ENCODE data around the gene ACTL8. TPM values are rescaled to one million over a fixed set of nuclear protein-coding genes. Genes with fewer than 3 reads are reported as not detected.

ACTL8 gene
- total RNA-seq, 1 donor from 2014 or later: not detected

DNA sequence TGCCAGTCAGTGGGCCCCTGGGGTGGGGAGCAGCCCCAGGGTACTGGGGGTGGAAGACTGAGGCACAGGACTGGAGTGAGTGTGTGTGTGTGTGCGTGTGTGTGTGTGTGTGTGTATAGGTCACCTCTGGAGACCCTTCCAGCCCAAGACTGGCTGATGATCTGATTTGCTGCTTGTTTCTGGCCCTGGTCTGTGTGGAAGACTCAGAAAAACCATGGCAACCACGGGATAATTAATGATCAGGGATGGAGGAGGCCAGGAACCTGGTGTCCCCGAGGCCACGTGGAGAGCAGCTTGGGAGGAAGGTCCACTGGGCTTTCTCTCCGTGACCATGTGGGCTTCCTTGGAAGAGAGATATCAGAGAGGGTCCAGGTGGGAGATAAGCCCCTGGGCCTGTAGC lies 4.8 kb upstream of the ACTL8 start:
- no peak for DNase-seq (ENCODE audit: low spot score in 2 of 2, unreplicated experiment in 2 of 2)
- TF ChIP-seq, protein P1, sequence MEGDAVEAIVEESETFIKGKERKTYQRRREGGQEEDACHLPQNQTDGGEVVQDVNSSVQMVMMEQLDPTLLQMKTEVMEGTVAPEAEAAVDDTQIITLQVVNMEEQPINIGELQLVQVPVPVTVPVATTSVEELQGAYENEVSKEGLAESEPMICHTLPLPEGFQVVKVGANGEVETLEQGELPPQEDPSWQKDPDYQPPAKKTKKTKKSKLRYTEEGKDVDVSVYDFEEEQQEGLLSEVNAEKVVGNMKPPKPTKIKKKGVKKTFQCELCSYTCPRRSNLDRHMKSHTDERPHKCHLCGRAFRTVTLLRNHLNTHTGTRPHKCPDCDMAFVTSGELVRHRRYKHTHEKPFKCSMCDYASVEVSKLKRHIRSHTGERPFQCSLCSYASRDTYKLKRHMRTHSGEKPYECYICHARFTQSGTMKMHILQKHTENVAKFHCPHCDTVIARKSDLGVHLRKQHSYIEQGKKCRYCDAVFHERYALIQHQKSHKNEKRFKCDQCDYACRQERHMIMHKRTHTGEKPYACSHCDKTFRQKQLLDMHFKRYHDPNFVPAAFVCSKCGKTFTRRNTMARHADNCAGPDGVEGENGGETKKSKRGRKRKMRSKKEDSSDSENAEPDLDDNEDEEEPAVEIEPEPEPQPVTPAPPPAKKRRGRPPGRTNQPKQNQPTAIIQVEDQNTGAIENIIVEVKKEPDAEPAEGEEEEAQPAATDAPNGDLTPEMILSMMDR (IDR thresholded peaks at IDR 0.05; ENCODE audit: unreplicated experiment): no peak
- H3K36me3 Mint-ChIP-seq: no peaks in the 10 kb centered on the region
- peaks cover 5% of the 10 kb centered on the region for H3K4me1 Mint-ChIP-seq
- H3K4me3 Mint-ChIP-seq: no peak overlapping the region
- peaks cover 9% of the 10 kb centered on the region for H3K27me3 Mint-ChIP-seq (ENCODE audit: low read depth)
- H3K9me3 Mint-ChIP-seq: peaks cover 7% of the 10 kb centered on the region
- H3K27ac Mint-ChIP-seq: no peak overlapping the region

DNA sequence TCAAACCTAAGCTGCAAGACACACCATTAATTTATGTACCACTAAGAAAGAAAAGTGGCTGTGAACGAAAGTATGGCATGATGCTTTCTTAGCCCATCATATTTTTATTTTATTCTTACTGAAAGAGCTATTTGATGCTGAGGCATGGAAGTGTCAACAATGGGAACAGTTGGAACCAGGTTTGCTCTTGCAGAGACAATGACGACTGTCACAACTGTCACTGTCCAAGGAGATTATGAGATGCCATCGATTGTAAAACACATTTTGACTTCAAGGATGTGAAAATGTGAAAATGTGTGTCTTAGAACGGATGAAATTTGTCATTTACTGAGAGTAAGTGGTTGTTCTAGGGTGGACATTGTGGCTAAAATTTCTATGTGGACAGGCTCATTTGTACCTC lies 2.8 kb upstream of the ACTL8 start:
- Mint-ChIP-seq H3K27ac (no peak overlapping the region), H3K27me3 (ENCODE audit: low read depth) (peaks cover 9% of the 10 kb centered on the region), H3K36me3 (no peaks in the 10 kb centered on the region), H3K4me1 (peaks cover 5% of the 10 kb centered on the region), H3K9me3 (peaks cover 16% of the 10 kb centered on the region), H3K4me3 (no peak overlapping the region)
- TF ChIP-seq, protein P1 (IDR thresholded peaks at IDR 0.05; ENCODE audit: unreplicated experiment): no peak
- no peak for DNase-seq (ENCODE audit: low spot score in 2 of 2, unreplicated experiment in 2 of 2)

DNA sequence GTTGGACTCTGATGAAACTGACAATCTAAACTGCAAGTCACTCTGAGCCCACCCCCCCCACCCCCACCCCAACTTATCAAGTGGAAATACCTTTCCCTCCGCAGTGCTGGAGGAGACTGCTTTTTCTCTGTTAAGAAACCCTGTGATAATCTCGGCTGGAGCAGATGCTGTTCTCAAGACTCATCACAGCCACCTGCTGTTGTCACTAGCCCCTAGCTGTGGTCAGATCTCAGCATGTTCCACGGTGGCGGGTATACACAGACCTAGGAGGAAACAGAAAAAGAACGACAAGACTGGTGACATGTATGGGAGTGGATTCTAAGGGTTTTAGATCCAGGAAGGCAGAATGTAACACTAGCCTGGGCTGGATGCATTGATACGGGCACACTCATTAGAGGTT lies 2.3 kb downstream of the ACTL8 start:
- Mint-ChIP-seq H3K27me3 (ENCODE audit: low read depth) (peaks cover 3% of the 10 kb centered on the region), H3K9me3 (peaks cover 42% of the 10 kb centered on the region), H3K27ac (no peak overlapping the region), H3K4me1 (no peaks in the 10 kb centered on the region), H3K4me3 (no peak overlapping the region), H3K36me3 (no peaks in the 10 kb centered on the region)
- TF ChIP-seq, protein P1 (IDR thresholded peaks at IDR 0.05; ENCODE audit: unreplicated experiment): no peak
- no peak for DNase-seq (ENCODE audit: low spot score in 2 of 2, unreplicated experiment in 2 of 2)

DNA sequence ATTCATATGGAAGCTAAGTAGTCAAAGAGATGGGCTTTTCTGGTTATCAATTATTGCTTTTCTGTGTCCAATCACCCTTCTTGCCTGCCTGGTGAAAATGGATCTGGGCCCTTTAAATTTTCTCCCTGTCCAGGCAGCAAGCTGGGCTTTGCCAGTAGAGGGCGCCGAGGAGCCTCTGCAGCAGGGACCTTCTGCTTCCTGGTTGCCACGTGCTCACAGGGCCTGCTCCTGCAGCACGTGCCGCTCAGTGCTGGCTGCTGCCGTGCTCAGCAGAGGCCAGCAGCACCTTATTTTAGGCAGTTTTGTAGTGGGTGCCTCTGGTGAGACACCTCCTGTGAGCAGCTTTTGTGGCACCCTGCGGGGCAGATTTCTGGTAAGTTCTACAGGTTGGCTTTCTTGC lies 4.0 kb downstream of the ACTL8 start:
- H3K4me3 Mint-ChIP-seq: no peak overlapping the region
- no peaks in the 10 kb centered on the region for H3K36me3 Mint-ChIP-seq
- no peaks in the 10 kb centered on the region for H3K4me1 Mint-ChIP-seq
- TF ChIP-seq, protein P1 (IDR thresholded peaks at IDR 0.05; ENCODE audit: unreplicated experiment): peak; percentile 37
- H3K9me3 Mint-ChIP-seq: peaks cover 42% of the 10 kb centered on the region
- peaks cover 3% of the 10 kb centered on the region for H3K27me3 Mint-ChIP-seq (ENCODE audit: low read depth)
- H3K27ac Mint-ChIP-seq: no peak overlapping the region
- no peak for DNase-seq (ENCODE audit: low spot score in 2 of 2, unreplicated experiment in 2 of 2)

- Mint-ChIP-seq H3K27ac (no peak overlapping the region), H3K9me3 (peaks cover 26% of the 10 kb centered on the region), H3K4me1 (no peaks in the 10 kb centered on the region), H3K4me3 (no peak overlapping the region), H3K27me3 (ENCODE audit: low read depth) (peaks cover 3% of the 10 kb centered on the region), H3K36me3 (no peaks in the 10 kb centered on the region)
- DNase-seq (ENCODE audit: low spot score in 2 of 2, unreplicated experiment in 2 of 2): no peak
- TF ChIP-seq, protein P1 (IDR thresholded peaks at IDR 0.05; ENCODE audit: unreplicated experiment): no peak
Measured at GRCh38 chr1:17762313-17762712, 7.2 kb downstream of the ACTL8 start.

GRCh38 chr1:17763417-17763816 lies 8.3 kb downstream of the ACTL8 start:
- Mint-ChIP-seq H3K4me3 (no peak overlapping the region), H3K9me3 (peaks cover 16% of the 10 kb centered on the region), H3K4me1 (no peaks in the 10 kb centered on the region), H3K27me3 (ENCODE audit: low read depth) (peaks cover 3% of the 10 kb centered on the region), H3K36me3 (no peaks in the 10 kb centered on the region), H3K27ac (no peak overlapping the region)
- DNase-seq (ENCODE audit: low spot score in 2 of 2, unreplicated experiment in 2 of 2): no peak
- TF ChIP-seq, protein P1 (IDR thresholded peaks at IDR 0.05; ENCODE audit: unreplicated experiment): no peak

Data from mesothelial cell of epicardium (in vitro differentiated cells).